NCI-H460 (cell line): ENCODE data around the gene RTL5. TPM values are rescaled to one million over a fixed set of nuclear protein-coding genes. Genes with fewer than 3 reads are reported as not detected.

Experiments
- DNase-seq: peaks from one replicate; pipeline ENCODE4 v3.0.0-alpha.2; 2016; ENCODE audit warnings: low read depth; ENCODE audit errors: extremely low read depth
- total RNA-seq: library from RNA; depleted of rRNA; stranded (reverse); fragments of >200 nt; shearing (Covaris generic); gene quantifications from 2 replicates; pipeline ENCODE4 v1.2.3, GENCODE V29; 2014

RTL5 gene
- total RNA-seq, 1 experiment from 2014 or later, result 0.37 TPM

DNA sequence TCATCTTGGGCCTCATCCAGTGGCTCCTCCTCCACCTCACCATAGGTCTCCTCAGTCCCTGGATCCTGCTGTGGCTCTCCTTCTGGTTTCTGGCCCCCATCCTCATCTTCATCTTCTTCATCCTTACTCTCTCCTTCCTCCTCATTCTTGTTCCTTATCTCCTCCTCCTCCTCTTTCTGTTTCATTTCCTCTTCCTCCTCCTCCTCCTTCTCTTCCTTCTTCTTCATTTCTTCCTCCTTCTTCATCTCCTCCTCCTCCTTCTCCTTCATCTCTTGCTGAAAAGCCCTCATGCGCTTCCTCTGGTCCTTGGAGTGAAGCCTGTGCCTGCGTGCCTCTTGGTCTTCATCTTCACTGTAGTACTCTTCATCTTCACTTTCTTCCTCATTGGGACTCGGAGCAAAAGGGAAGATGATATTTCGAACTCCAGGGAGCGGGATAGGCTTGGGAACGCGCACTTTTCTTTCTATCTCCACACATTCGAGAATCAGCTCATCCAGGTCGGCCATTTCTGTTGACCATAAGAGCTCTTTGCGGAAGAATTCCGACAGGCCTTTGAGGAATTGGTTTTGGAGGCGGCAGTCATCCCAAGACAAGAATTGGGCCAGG lies 1.5 kb downstream of the RTL5 start:
- no peak for DNase-seq

DNA sequence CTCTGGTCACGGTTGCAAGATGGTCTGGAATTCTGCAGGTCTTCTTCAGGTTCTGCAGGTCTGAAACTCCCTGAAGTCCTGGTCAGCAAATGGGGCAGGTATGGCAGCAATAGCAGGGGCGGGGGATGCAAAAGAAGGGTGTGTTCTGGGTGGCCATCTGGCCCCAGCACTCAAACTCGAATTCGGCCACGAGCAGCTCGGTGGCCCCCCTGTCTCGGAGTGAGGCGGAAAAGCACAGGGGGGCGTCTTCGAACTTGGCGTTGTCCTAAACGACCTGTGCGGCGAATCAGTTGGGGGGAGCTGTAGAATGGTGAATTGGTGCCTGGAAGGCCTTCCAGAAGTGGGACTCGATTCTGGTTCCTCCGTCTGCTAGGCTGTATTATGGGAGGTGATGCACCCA lies 2.1 kb downstream of the RTL5 start:
- no peak for DNase-seq

DNA sequence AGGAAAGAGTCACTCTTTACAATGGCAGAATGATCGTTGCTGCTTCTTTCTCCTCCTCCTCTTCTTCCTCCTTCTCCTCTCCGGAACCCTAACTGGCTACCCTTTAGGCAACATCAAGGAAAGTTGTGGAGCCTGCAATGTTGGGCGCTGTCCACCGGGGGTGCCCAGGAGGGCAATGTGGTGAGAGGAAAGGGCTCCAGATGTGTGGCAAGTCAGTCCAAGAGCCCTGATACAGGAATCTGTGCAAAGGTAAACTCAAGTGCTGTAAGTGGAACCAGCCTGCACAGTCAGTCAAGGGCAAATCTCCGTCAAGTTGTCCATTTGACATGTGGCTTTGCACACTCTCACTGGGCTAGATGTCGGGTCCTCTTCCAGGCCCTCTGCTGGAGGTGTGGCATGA lies 2.8 kb downstream of the RTL5 start:
- DNase-seq, result peak; percentile 5

DNA sequence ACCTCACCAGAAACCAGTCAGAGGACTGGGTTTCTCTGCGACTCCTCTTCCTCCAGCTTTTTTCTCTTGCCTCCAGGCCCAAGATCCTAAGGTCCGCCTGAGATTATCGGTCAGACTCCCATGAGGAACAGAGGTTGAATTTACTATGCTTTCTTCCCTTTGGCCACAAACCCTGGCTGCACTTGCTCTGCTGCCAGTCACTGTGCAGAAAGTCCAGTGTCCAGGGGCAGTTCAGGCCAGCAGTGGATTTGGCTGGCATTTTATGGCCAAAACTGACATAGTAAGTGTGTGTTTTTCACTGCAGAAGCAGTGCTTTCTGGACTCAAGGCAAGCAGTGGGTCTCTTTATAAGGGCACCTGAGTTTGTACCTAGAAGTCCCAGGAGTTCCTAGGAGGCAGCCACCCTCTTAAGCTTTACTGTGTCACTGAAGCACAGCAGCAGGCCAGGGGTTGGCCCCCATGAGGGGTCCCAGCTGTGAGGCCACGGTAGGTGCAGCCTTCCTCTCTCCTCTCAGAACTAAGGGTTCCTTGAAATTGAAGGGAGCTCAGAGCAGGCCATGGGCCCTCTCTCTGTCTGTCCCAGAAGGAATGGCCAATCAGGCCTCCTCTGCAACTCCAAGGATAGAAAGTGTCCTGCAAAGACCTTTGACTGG lies 3.4 kb downstream of the RTL5 start:
- no peak for DNase-seq

DNA sequence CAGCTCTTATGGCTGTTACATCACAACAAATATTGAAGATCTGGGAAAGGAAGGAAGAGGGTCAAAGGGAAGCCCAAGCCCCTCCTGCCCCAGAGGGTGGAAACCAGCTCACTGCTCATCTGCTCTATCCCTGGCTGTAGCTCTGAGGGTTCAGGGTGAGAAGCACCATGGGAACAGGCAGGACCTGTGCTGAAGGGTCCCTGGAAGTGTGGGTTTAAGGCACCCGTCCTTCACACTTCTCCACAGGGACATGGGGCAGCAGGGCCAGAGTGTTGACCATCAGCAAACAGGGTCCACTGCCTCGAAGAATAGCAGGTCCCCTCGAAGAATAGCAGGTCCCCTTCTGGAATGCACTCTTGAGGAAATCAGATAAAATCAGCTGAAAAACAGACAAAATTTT lies 4.4 kb downstream of the RTL5 start:
- DNase-seq, result no peak

DNA sequence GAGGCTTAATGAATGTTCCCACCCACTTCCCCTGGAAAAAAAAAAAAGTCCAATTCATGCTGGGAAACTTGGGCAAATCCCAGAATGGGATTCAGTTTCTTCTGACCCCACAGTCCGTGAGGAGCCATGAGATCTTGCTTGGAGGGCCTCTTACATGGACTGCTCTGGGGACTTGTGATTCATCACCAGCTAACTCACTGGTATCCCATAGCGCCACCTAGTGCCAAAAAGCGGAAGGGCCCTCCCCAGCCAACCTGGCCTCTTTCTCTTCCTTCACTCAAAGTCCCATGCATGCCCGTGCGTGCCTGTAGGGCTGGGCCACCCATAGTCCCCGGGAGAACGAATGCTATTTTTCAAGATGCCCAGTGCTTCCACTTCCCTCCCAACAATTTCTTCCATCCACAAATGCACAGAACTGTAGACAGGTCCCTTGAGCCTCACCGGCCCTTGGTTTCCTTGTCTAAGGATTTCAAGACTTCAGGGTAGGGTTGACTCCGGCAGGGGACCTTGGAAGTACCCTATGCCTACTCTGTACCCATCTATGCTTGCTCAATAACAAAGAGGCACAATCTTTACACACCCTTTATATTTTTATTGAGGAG lies 5.1 kb downstream of the RTL5 start:
- peak; percentile 72 for DNase-seq

DNA sequence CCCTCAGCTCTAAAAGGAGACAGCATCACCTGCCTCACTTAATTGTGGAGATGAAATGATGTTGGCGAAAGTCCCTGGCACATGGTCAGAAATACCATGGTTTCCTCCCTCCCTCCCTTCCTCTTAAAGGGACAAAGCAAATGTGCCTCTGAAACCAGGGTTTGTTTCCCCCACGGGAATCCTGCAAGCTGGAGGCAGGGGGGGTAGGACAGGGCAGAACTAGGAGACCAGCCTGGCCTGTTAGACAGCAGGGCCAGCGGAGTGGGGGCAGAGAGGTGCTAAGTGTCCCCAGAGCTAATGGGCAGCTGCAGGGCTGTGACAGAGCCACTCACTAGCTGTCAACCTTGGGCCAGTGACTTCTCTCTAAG lies 5.7 kb downstream of the RTL5 start:
- no peak for DNase-seq

DNA sequence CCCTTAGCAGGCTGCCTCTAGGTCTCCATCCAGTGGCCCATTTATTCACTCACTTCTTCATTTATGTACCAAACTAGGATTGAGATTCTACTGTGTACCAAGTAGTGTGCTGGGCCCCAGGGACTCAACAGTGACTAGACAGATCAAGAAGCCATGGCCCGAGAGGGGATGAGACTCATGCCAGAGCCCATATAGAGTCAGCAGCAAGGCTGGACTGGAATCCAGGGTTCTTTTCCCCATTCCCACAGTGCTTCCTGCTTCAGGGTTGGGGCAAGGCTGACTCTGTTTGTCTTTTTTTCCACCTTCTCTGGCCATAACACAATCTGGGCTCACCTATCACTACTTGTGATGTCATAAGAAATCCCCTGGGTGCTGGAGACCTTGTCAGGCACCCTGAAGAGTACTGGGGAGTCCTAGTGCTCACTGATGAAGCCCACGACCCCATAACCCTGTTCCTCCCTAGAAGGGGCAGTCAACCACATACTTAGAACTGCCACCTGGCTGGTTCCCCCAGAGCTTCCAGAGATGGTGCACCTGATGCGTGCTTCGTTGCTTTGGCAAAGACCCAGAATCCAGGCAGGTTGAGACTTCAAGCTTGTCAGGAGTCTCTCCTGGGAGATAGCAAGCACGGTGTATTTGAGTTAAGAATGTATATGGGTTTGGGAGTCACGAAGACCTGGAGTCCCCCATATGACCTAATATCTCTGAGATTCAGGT lies 6.2 kb downstream of the RTL5 start:
- no peak for DNase-seq

DNA sequence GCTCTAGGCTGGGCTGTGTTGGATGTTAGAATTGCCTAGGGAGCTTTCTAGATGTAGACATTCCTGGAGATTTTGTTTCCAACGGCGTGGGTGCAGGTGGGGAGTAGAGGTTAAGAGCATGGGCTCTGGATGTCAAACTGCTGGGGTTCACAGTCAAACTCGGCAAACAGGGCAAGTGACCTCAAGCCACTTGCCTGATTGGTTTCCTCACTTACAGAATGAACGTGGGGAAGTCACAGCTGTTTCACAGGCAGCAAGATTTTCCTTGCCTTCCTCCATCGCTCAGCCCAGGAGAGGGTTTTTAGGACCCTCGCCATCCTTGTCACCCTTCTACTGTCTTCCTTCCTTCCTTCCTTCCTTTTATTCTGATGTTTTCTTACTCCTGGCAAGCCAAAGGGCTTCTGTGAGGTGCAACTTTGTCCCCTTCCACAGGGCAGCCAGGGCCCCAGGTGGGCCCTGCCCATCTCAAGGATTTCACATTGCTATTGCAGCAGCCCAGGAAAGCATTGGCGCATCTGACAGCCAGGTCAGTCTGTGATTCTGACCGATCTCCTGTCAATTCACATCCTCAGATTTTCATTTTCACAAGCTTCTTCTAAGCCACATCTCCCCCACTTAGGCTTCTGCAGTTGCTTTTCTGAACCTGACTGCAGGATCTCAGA lies 7.0 kb downstream of the RTL5 start:
- no peak for DNase-seq

DNA sequence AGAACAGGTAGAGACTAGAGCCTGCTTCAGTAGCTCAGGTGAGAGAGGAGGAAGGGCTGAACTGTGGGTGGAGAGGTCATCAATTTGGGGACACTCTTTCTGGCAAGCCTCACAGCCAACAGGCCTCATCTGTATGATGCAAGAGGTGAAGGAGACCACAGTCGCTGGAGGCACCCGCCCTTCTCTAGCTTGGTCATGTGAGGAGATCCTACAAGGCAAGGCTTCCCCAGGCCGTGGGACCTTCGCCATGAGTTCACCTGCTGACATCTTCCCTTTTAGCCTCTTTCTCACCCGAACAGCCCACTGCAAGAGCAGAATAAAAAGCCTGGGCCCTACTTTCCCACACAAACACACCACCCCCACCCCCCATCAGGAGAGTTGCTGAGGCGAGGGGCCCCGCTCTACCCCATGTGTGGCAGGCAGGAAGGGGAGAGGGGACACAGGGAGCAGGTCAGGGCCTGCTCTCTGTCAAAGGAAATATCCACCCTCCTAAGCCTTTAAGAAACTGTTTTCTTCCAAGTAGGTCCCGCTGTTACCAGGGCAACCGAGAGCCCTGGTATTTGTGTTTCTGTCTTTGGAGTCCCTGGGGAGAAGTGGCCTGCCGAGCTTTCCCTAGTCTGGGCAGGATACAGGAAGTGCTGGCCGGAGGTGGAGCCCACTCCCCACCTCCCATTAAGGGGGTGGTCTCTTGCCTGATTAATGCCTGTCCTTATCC lies 8.1 kb downstream of the RTL5 start:
- no peak for DNase-seq

DNA sequence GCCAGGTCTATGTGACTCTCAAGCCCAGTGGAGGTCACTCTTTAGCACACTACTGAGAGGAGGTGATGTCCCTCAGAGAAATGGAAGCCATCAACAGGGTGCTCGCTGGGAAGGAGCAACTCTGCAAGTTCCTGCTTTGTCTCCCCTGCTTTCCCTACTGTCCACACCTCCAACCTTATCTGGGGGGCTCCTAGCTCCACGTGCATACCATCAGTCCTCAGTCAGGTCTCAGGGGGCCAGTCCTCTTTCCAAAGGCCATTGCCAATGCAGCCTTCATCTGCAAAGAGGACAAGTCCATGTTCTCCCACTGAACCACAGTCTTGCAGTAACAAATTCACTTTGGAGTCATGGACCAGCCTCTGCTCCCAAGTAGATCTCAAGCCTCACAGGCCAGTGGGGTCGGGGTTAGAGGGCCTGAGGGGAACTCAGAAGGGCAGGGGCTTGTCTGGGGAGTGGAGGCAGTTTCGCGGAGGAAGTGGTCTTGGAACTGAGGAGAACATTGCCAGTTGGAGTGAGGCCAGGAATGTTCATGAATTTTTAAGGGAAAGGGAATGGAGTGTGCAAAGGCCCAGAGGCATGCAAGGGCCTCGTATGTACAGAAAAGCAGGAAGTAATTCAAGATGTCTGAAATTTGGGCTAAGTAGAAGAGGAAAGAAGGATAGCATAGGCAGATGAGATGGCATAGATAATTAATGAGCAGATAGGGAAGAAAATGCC lies 8.9 kb downstream of the RTL5 start:
- DNase-seq, result no peak

DNA sequence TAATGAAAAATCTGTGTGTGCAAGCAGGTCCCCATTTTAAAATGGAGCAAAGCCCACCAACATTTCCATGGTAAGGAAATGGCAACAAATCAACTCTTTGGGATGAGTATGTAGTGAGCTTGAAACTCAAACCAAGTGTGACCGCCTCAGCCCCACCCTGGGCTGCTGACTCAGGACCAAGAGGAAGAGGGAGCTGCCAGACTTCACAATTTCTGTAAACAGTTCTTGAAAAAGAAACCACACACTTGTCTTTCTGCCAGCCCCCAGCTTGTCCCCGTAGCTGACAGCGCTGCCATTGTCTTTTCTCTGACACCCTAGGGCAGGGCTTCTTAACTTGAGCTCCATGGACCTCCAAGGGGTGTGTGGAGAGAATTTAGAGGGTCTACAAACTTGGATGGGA lies 10.3 kb downstream of the RTL5 start:
- DNase-seq, result no peak

DNA sequence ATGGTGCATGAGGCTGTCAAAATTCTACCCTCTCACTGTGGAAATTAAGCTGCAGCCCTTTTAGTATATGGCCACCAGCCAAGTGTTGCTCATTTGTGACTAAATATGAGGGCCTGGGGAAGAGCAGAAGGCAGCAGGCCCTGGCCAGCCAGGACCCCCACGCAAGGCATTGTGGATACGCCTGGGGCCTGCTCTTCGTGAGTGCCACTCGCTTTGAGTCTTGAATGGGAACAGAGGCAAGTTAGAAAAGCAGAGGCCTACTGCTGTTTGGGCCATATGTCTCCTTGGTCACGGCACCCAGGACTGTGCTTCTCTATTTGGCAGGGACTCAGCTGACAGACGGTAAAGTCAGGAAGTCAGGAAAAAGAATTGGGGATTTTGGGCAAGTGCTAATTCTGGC lies 10.9 kb downstream of the RTL5 start:
- DNase-seq, result no peak

DNA sequence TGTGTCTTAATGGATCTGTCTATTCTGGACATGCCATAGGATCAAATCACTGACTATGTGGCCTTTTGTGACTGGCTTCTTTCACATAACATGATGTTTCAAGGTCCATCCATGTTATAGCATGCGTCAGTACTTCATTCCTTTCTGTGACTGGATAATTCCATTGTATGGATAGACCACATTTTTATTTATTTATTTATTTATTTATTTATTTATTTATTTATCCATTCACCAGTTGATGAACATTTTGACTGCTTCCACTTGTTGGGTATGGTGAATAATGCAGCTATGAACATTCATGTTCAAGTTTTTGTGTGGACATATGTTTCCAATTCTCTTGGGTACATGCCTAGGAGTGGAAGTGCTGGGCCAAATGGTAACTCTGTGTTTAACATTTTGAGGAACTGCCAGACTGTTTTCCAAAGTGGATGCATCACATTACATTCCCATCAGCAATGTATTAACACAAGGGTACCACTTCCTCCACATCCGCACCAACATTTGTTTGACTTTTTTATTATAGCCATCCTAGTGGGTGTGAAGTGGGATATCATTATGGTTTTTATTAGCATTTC lies 14.0 kb downstream of the RTL5 start:
- DNase-seq, result no peak

DNA sequence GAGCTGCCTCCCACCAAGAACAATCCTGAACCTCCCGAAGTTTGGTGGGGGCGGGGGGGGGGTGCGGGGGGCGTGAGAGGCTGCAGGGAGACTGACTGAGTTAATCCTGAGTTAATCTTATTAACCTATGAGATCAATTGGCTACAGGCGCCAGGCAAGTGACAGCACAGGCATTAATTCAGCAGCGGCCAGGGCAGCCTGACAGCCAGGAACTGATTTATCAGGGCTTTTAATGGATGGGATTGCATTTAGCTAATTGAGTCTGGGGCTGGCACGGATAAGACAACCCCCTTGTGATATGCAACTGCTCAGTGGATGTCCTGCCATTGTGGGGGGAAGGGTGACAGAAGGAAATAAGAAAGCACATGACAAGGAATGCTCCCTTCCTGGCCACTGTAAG lies 16.3 kb downstream of the RTL5 start:
- DNase-seq, result no peak

DNA sequence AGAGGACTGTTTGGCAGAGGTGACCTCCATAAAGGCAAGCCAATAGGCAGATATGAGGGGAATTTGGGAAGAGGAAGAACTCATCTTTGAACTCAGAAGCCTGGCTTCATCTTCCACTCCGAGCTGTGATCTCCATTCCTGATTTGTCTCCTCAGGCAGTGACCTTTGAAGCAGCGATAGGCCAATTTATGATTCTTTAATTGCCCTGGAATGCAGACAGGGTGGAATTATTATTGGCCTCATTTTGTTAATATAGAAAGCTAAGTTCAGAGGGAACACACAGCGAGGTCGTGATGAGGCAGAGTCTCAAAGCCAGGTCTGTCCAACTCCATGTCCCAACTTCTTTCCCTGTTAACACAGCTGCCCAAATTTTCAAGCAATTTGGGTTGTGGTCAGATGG lies 16.9 kb downstream of the RTL5 start:
- no peak for DNase-seq

DNA sequence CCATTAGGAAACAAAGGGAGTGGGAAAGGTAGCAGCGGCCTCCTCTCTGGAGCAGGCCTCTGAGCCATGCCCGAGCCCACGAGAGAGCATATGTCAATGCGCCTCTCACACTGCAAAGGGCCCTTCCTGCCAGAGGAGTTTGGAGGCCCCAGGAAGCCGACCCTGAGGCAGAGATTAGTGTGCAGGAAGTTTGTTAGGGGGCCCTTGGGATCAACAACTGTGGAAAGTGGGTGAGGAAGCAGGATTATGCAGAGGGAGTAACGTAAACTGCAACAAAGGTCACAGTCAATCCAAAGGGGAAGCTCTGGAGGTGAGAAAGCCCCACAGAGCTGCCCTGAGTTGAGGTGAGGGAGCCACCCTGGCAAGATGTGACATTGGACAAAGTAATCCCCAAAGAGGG lies 17.4 kb downstream of the RTL5 start:
- no peak for DNase-seq

DNA sequence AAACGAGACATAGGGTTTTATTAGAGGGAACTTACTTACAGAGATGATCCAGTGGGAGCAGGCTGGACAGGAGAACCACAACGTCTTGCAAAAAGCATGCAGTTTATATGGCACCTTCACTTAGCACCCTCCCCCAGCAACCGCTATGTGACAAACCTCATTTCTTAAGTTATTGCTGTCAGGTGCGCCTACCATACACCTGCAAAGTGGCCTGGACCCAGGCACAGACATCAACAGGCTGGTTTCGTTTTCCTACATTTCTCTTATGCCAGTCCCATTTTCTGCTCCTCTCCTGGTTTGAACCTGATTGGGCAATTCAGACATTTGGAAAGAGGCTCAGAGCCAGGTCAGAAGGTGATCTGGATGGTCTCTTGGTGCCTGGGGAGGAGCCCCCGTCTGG lies 18.3 kb downstream of the RTL5 start:
- DNase-seq, result no peak

DNA sequence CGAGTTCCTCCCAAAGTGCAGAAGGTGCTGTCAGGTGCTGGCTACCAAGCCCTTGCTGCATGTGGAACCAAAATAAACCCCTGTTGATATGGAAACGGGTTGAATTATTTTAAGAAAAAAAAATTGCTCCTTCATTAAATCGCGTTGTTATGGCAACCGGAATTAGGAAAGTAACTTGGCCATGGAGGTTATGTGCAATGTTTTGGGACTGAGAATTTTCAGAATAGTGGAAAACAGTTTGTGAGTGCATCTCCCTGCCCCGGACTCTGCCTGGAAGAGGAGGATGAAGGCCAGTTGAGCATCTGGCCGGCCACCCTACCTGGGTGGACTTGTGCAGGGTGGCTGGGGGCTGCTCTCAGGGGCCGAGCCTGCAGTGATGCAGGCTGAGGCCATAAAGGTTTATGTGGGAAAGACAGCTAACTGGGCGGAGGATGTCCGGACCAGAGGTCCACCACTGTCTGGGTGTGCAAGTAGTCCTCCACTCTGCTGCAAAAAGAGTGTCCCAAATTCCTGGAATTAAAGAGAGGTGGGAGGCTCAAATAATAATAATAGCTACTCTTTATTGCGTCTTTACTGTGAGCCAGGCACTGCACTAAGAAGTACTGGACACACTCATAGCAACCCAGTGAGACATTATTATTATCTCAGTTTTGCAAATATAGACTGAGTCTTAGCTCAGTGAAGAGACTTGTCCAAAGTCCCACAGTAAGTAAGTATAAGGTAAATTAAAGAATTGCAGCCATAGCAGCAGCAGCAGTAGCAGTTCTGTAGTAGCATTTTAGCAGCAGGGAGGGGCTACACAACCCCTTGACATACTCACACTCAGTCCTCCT lies 20.6 kb downstream of the RTL5 start:
- no peak for DNase-seq
